ENCODE results near the gene SORCS2.

Gene SORCS2

GRCh38 chr4:7607156-7607910 lies 415.0 kb downstream of the SORCS2 start:
- DNase-seq: peak; percentile 87

GRCh38 chr4:7608046-7608445 lies 415.7 kb downstream of the SORCS2 start:
- DNase-seq: no peak

GRCh38 chr4:7609316-7609715 lies 417.0 kb downstream of the SORCS2 start:
- DNase-seq: no peak

GRCh38 chr4:7610022-7610670 lies 417.8 kb downstream of the SORCS2 start:
- no peak for DNase-seq

GRCh38 chr4:7610841-7611240 lies 418.5 kb downstream of the SORCS2 start:
- no peak for DNase-seq

- DNase-seq: no peak
Measured at GRCh38 chr4:7612311-7612897, 420.1 kb downstream of the SORCS2 start.

GRCh38 chr4:7614350-7614949 lies 422.1 kb downstream of the SORCS2 start:
- no peak for DNase-seq

GRCh38 chr4:7616193-7616592 lies 423.9 kb downstream of the SORCS2 start:
- DNase-seq: no peak

- no peak for DNase-seq
Measured at GRCh38 chr4:7618361-7618760, 426.0 kb downstream of the SORCS2 start.

- no peak for DNase-seq
Measured at GRCh38 chr4:7620086-7620813, 427.9 kb downstream of the SORCS2 start.

GRCh38 chr4:7620814-7621176 lies 428.5 kb downstream of the SORCS2 start:
- no peak for DNase-seq

GRCh38 chr4:7621252-7622035 lies 429.1 kb downstream of the SORCS2 start:
- no peak for DNase-seq

GRCh38 chr4:7622371-7622770 lies 430.0 kb downstream of the SORCS2 start:
- no peak for DNase-seq

GRCh38 chr4:7623468-7623867 lies 431.1 kb downstream of the SORCS2 start:
- DNase-seq: no peak

GRCh38 chr4:7624396-7624980 lies 432.1 kb downstream of the SORCS2 start:
- DNase-seq: peak; percentile 40

- DNase-seq: peak; percentile 58
Measured at GRCh38 chr4:7625071-7625470, 432.7 kb downstream of the SORCS2 start.

GRCh38 chr4:7626531-7626930 lies 434.2 kb downstream of the SORCS2 start:
- no peak for DNase-seq

GRCh38 chr4:7627251-7628250 lies 435.2 kb downstream of the SORCS2 start:
- no peak for DNase-seq

GRCh38 chr4:7628432-7628831 lies 436.1 kb downstream of the SORCS2 start:
- DNase-seq: no peak

- no peak for DNase-seq
Measured at GRCh38 chr4:7629501-7630254, 437.3 kb downstream of the SORCS2 start.

Data from fibroblast of upper back skin (primary cell).